Myocyte (in vitro differentiated cells): ENCODE data around the gene EPHA5. TPM values are rescaled to one million over a fixed set of nuclear protein-coding genes. Genes with fewer than 3 reads are reported as not detected.

ENCODE experiments used
- DNase-seq: peaks from one replicate; pipeline ENCODE4 v3.0.0-alpha.2; 2012; ENCODE audit warnings: low read depth
- total RNA-seq: library from RNA; depleted of rRNA; stranded (reverse); fragments of >200 nt; gene quantifications from 2 replicates; pipeline ENCODE4 v1.2.3, GENCODE V29; 2014

EPHA5 gene
- total RNA-seq, 1 donor from 2014 or later: 6.8 TPM

- DNase-seq: peak; percentile 30
These were observed 162.1 kb downstream of the EPHA5 start for GRCh38 chr4:65508168-65508567.

GRCh38 chr4:65502131-65502701 lies 168.1 kb downstream of the EPHA5 start:
- DNase-seq: no peak

- no peak for DNase-seq
These were observed 171.7 kb downstream of the EPHA5 start for GRCh38 chr4:65498606-65499005.

GRCh38 chr4:65495439-65495838 lies 174.8 kb downstream of the EPHA5 start:
- DNase-seq: no peak

GRCh38 chr4:65482410-65482809 lies 187.9 kb downstream of the EPHA5 start:
- DNase-seq: peak; percentile 80

- no peak for DNase-seq
These were observed 197.8 kb downstream of the EPHA5 start for GRCh38 chr4:65472531-65472930.

GRCh38 chr4:65467068-65467680 lies 203.1 kb downstream of the EPHA5 start:
- no peak for DNase-seq

GRCh38 chr4:65461781-65462180 lies 208.5 kb downstream of the EPHA5 start:
- no peak for DNase-seq

- no peak for DNase-seq
These were observed 213.3 kb downstream of the EPHA5 start for GRCh38 chr4:65457011-65457410.

GRCh38 chr4:65456579-65456978 lies 213.7 kb downstream of the EPHA5 start:
- no peak for DNase-seq

- no peak for DNase-seq
These were observed 216.9 kb downstream of the EPHA5 start for GRCh38 chr4:65453398-65453797.

GRCh38 chr4:65450899-65451298 lies 219.4 kb downstream of the EPHA5 start:
- DNase-seq: no peak

- peak; percentile 48 for DNase-seq
These were observed 233.2 kb downstream of the EPHA5 start for GRCh38 chr4:65437102-65437501.

GRCh38 chr4:65422109-65422508 lies 248.2 kb downstream of the EPHA5 start:
- DNase-seq: no peak

- DNase-seq: no peak
These were observed 250.3 kb downstream of the EPHA5 start for GRCh38 chr4:65420036-65420435.

GRCh38 chr4:65416891-65417290 lies 253.4 kb downstream of the EPHA5 start:
- peak; percentile 56 for DNase-seq

GRCh38 chr4:65407483-65407882 lies 262.8 kb downstream of the EPHA5 start:
- no peak for DNase-seq

- DNase-seq: no peak
These were observed 269.2 kb downstream of the EPHA5 start for GRCh38 chr4:65401083-65401482.

- DNase-seq: no peak
These were observed 271.2 kb downstream of the EPHA5 start for GRCh38 chr4:65399084-65399483.

- DNase-seq: no peak
These were observed 277.2 kb downstream of the EPHA5 start for GRCh38 chr4:65393078-65393477.

- DNase-seq: no peak
These were observed 277.8 kb downstream of the EPHA5 start for GRCh38 chr4:65392488-65392887.

- DNase-seq: no peak
These were observed 278.5 kb downstream of the EPHA5 start for GRCh38 chr4:65391814-65392213.

- DNase-seq: no peak
These were observed 278.9 kb downstream of the EPHA5 start for GRCh38 chr4:65391382-65391781.
